ENCODE data around the gene ZXDC.

DNA sequence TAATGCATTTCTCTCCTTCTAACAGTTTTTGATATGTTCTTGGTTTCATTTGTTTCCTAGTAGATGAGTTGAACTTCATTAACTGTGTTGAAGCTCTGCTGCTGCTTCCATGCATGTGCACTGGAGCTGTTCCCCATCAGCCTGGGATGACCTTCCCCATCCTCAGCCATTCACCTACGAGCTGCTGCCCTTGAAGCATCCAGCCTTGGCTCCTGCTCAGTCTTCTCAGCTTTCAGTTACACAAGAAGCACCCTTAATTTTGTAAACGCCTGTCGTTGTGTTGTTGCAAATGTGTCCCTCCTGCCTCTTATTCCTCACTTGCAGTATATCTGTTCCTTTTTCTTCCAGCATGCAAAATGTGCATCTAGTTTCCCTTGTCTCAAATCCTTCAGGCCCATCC, 8.5 kb upstream of the ZXDC start:
- TF ChIP-seq, protein P1, sequence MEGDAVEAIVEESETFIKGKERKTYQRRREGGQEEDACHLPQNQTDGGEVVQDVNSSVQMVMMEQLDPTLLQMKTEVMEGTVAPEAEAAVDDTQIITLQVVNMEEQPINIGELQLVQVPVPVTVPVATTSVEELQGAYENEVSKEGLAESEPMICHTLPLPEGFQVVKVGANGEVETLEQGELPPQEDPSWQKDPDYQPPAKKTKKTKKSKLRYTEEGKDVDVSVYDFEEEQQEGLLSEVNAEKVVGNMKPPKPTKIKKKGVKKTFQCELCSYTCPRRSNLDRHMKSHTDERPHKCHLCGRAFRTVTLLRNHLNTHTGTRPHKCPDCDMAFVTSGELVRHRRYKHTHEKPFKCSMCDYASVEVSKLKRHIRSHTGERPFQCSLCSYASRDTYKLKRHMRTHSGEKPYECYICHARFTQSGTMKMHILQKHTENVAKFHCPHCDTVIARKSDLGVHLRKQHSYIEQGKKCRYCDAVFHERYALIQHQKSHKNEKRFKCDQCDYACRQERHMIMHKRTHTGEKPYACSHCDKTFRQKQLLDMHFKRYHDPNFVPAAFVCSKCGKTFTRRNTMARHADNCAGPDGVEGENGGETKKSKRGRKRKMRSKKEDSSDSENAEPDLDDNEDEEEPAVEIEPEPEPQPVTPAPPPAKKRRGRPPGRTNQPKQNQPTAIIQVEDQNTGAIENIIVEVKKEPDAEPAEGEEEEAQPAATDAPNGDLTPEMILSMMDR (IDR thresholded peaks at IDR 0.05): no peak
- no peak for TF ChIP-seq POLR2A (IDR thresholded peaks at IDR 0.05)

Measured in esophagus squamous epithelium (tissue), 4 donors.